OCI-LY7 (cell line): ENCODE results near the gene GRM1. TPM values are rescaled to one million over a fixed set of nuclear protein-coding genes. Genes with fewer than 3 reads are reported as not detected.

Experiments
- BruUV-seq: library from RNA; stranded (reverse); fragments of 400-500 nt; replicated peaks from 2 replicates; lab custom pipeline; 2021; lab: Mats Ljungman, UMichigan
- CTCF ChIA-PET: fragments of 300-600 bp; sonication (Branson Sonifier 250); formaldehyde crosslinking; loops from one replicate; lab custom pipeline; 2022; ENCODE audit warnings: antibody characterized with exemption; ENCODE audit not compliant: unreplicated experiment; lab: Charles Lee
- POLR2A ChIA-PET: fragments of 300-600 bp; sonication (Branson Sonifier 250); formaldehyde crosslinking; loops from one replicate; lab custom pipeline; 2022; ENCODE audit warnings: antibody characterized with exemption; lab: Charles Lee
- DNase-seq: peaks from one replicate; pipeline ENCODE4 v3.0.0-alpha.2; 2015; ENCODE audit warnings: low spot score
- H2AFZ ChIP-seq: fragments of 200-600 bp; sonication (generic), shearing (Covaris generic); 2 replicates; pipeline ENCODE4 v1.6.1; 2014; ENCODE audit warnings: mild to moderate bottlenecking, antibody characterized with exemption, low read length, moderate library complexity
- H3K27ac ChIP-seq: fragments of 200-600 bp; sonication (generic); 2 replicates; pipeline ENCODE4 v1.5.1; 2014; ENCODE audit warnings: mixed run types, low read depth, mild to moderate bottlenecking, moderate library complexity, low read length, inconsistent platforms; ENCODE audit not compliant: poor library complexity, severe bottlenecking
- H3K36me3 ChIP-seq: fragments of 200-600 bp; sonication (generic); 2 replicates; pipeline ENCODE4 v1.6.1; 2014; ENCODE audit warnings: mild to moderate bottlenecking, antibody characterized with exemption, low read length, moderate library complexity, mixed read lengths; ENCODE audit not compliant: insufficient read depth
- H3K4me1 ChIP-seq: fragments of 200-600 bp; sonication (generic); 2 replicates; pipeline ENCODE4 v1.5.1; 2014; ENCODE audit warnings: mild to moderate bottlenecking, low read length; ENCODE audit not compliant: insufficient read depth, poor library complexity, severe bottlenecking
- H3K4me2 ChIP-seq: fragments of 200-600 bp; sonication (generic); 2 replicates; pipeline ENCODE4 v1.6.1; 2014; ENCODE audit warnings: mild to moderate bottlenecking, low read length
- H3K4me3 ChIP-seq: fragments of 200-600 bp; sonication (generic); 2 replicates; pipeline ENCODE4 v1.5.1; 2014; ENCODE audit warnings: mild to moderate bottlenecking, low read depth, low read length; ENCODE audit not compliant: poor library complexity, severe bottlenecking
- H3K79me2 ChIP-seq: fragments of 200-600 bp; sonication (generic); 2 replicates; pipeline ENCODE4 v1.6.1; 2016; ENCODE audit warnings: low read depth, mild to moderate bottlenecking, low read length, moderate library complexity, mixed read lengths; ENCODE audit not compliant: insufficient read depth
- H3K9me2 ChIP-seq: fragments of 200-600 bp; sonication (generic); 2 replicates; pipeline ENCODE4 v1.6.1; 2016; ENCODE audit warnings: mild to moderate bottlenecking, low read length, mixed read lengths; ENCODE audit not compliant: insufficient read depth
- H3K9me3 ChIP-seq: fragments of 200-600 bp; sonication (generic); 2 replicates; pipeline ENCODE4 v1.6.1; 2014; ENCODE audit warnings: mild to moderate bottlenecking, mixed run types, low read length, mixed read lengths
- H4K20me1 ChIP-seq: fragments of 200-600 bp; sonication (generic); 2 replicates; pipeline ENCODE4 v1.6.1; 2014; ENCODE audit warnings: mild to moderate bottlenecking, antibody characterized with exemption, low read length, moderate library complexity, mixed read lengths; ENCODE audit not compliant: insufficient read depth
- EZH2phosphoT487 ChIP-seq: fragments of 200-600 bp; sonication (generic); IDR thresholded peaks from 2 replicates; pipeline ENCODE4 v1.6.1; 2018; ENCODE audit warnings: low read depth, borderline replicate concordance, mild to moderate bottlenecking, mixed run types, antibody characterized with exemption, low read length, moderate library complexity, mixed read lengths
- intact Hi-C: fragments of 100-400 bp; cut with micrococcal nuclease; formaldehyde crosslinking; loops from one replicate; pipeline ENCODE4 v1.10.0; 2022; ENCODE audit not compliant: unreplicated experiment
- total RNA-seq, 2 experiments: library from RNA; depleted of rRNA in 1 of 2; stranded (reverse); fragments of >200 nt in 1 of 2; shearing (Covaris generic) in 1 of 2; gene quantifications; 2 replicates each; pipeline ENCODE4 v1.2.3, GENCODE V29; 2014 to 2022
- TF ChIP-seq, protein P1 (sequence below): fragments of 200-600 bp; sonication (generic); conservative IDR thresholded peaks from 2 replicates; pipeline ENCODE4 v1.5.1; 2014; ENCODE audit warnings: mild to moderate bottlenecking, antibody characterized with exemption, low read length, moderate library complexity, mixed read lengths

GRM1 gene
- total RNA-seq, 2 experiments from 2014 or later = not detected

DNA sequence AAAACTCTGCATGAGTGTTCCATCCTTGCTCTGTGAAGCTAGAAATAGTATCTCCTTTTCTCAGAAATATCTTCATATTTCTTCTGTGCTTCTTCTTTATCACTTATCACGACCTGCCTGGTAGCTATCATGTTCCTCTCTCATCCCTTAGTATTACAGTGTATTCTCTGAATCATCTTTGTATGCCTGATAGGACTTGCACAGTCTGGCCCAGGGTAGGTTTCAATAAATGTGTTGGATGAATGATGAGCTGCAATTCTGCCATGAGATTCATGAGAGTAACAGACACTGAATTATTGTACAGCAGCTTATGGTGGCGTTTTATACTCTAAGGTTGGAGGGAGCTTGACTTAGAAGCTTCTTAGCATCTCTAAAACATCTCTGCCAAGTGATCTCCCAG lies 66.6 kb downstream of the GRM1 start:
- intact Hi-C loops = no loop called here
- DNase-seq = no peak
- no peaks in the 10 kb centered on the region for H3K36me3 ChIP-seq
- CTCF ChIA-PET = no interaction called here
- POLR2A ChIA-PET = no interaction called here
- no peak overlapping the region for H2AFZ ChIP-seq
- no peaks in the 10 kb centered on the region for H3K9me3 ChIP-seq
- TF ChIP-seq EZH2phosphoT487 = no peak
- H3K9me2 ChIP-seq = no peaks in the 10 kb centered on the region
- no peak overlapping the region for H3K4me2 ChIP-seq
- no TSS peak for BruUV-seq
- no peaks in the 10 kb centered on the region for H4K20me1 ChIP-seq
- no peak overlapping the region for H3K4me3 ChIP-seq
- no peaks in the 10 kb centered on the region for H3K79me2 ChIP-seq
- no peak overlapping the region for H3K27ac ChIP-seq
- no peaks in the 10 kb centered on the region for H3K4me1 ChIP-seq

DNA sequence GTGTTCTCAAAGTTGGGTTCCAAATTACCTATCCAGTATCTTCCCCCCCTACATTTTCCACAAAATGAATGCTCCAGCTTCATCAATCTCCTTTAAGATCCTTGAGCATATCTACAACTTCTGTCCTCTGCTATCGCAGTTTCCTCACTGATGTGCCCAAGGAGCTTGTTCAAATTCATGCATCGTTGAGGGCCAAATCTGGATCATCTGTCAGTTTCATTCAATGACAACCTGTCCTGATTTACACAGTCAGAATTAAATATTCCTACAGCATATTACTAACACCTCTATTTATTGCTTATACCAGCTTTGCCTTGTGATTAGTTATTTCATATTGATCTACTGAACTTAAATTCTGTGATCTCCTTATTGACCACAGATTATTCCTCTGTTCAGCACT lies 68.7 kb downstream of the GRM1 start:
- Histone ChIP-seq H4K20me1 (no peaks in the 10 kb centered on the region), H3K27ac (no peak overlapping the region), H2AFZ (no peak overlapping the region), H3K4me2 (no peak overlapping the region), H3K79me2 (no peaks in the 10 kb centered on the region), H3K9me2 (no peaks in the 10 kb centered on the region), H3K36me3 (no peaks in the 10 kb centered on the region), H3K4me1 (no peaks in the 10 kb centered on the region), H3K4me3 (no peak overlapping the region), H3K9me3 (no peaks in the 10 kb centered on the region)
- no peak for TF ChIP-seq EZH2phosphoT487
- TF ChIP-seq, protein P1, sequence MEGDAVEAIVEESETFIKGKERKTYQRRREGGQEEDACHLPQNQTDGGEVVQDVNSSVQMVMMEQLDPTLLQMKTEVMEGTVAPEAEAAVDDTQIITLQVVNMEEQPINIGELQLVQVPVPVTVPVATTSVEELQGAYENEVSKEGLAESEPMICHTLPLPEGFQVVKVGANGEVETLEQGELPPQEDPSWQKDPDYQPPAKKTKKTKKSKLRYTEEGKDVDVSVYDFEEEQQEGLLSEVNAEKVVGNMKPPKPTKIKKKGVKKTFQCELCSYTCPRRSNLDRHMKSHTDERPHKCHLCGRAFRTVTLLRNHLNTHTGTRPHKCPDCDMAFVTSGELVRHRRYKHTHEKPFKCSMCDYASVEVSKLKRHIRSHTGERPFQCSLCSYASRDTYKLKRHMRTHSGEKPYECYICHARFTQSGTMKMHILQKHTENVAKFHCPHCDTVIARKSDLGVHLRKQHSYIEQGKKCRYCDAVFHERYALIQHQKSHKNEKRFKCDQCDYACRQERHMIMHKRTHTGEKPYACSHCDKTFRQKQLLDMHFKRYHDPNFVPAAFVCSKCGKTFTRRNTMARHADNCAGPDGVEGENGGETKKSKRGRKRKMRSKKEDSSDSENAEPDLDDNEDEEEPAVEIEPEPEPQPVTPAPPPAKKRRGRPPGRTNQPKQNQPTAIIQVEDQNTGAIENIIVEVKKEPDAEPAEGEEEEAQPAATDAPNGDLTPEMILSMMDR = no peak
- no TSS peak for BruUV-seq
- ChIA-PET CTCF (no interaction called here), POLR2A (no interaction called here)
- DNase-seq = no peak
- intact Hi-C loops = no loop called here

DNA sequence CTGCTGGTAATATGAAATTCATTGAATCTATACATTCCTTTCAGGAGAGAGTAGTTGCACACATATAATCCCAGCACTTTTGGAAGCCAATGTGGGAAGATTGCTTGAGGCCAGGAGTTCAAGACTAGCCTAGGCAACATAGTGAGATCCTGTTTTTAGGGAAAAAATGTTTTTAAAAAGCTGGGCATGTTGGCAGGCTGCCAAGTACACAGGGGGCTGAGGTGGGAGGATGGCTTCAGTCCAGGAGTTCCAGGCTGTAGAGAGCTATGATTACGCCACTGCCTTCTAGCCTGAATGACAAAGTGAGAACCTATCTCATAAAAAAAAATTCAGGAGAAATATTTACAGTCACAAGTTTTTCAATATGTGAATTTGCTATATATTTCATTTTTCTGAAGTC lies 71.9 kb downstream of the GRM1 start:
- H3K4me2 ChIP-seq = no peak overlapping the region
- POLR2A ChIA-PET = interaction anchor here (0.6 to 2.1 kb wide), 2 partner anchors 36 to 925 kb away, joined by 3 to 5 read pairs; no protein-coding TSS in a partner anchor
- TF ChIP-seq EZH2phosphoT487 = no peak
- TF ChIP-seq, protein P1 = no peak
- no peak overlapping the region for H2AFZ ChIP-seq
- intact Hi-C loops = no loop called here
- no TSS peak for BruUV-seq
- H3K9me2 ChIP-seq = no peaks in the 10 kb centered on the region
- no peaks in the 10 kb centered on the region for H4K20me1 ChIP-seq
- no peak overlapping the region for H3K4me3 ChIP-seq
- no peaks in the 10 kb centered on the region for H3K79me2 ChIP-seq
- no peaks in the 10 kb centered on the region for H3K9me3 ChIP-seq
- H3K36me3 ChIP-seq = no peaks in the 10 kb centered on the region
- no peaks in the 10 kb centered on the region for H3K4me1 ChIP-seq
- DNase-seq = no peak
- CTCF ChIA-PET = no interaction called here
- no peak overlapping the region for H3K27ac ChIP-seq
